Erythroblast (primary cell): ENCODE data around the gene EIF3M.

Source experiments
- GATA1 ChIP-seq: IDR thresholded peaks from 2 replicates; pipeline ENCODE4 v1.6.1; 2011; ENCODE audit warnings: low read depth, mild to moderate bottlenecking, control low read depth, low read length, moderate library complexity
- POLR2A ChIP-seq: IDR thresholded peaks from 2 replicates; pipeline ENCODE4 v1.6.1; 2011; ENCODE audit warnings: mild to moderate bottlenecking, low read length

GRCh38 chr11:32583459-32584271 is at the start of gene EIF3M:
- TF ChIP-seq POLR2A = peak; percentile 91
- TF ChIP-seq GATA1 = no peak
